Kidney epithelial cell (primary cell): Measurements from ENCODE around the gene SLC12A3. TPM values are rescaled to one million over a fixed set of nuclear protein-coding genes. Genes with fewer than 3 reads are reported as not detected.

Source experiments
- DNase-seq: peaks from one replicate; pipeline ENCODE4 v3.0.0-alpha.2; 2010; ENCODE audit warnings: low read depth
- H3K27me3 ChIP-seq: 2 replicates; pipeline ENCODE4 v1.6.0; 2011; ENCODE audit warnings: low read length; ENCODE audit not compliant: control insufficient read depth, insufficient read depth
- H3K36me3 ChIP-seq: 2 replicates; pipeline ENCODE4 v1.5.1; 2011; ENCODE audit warnings: low read length; ENCODE audit not compliant: control insufficient read depth, insufficient read depth
- H3K4me3 ChIP-seq: 2 replicates; pipeline ENCODE4 v1.5.1; 2011; ENCODE audit warnings: low read depth, mild to moderate bottlenecking, control low read depth, low read length
- CTCF ChIP-seq: IDR thresholded peaks from 2 replicates; pipeline ENCODE4 v1.5.1; 2011; ENCODE audit warnings: mild to moderate bottlenecking, moderate library complexity, low read length, control low read depth, inconsistent platforms; ENCODE audit not compliant: insufficient read depth, poor library complexity, severe bottlenecking
- total RNA-seq: library from RNA; depleted of rRNA; stranded (reverse); fragments of >200 nt; gene quantifications from 2 replicates; pipeline ENCODE4 v1.2.3, GENCODE V29; 2015

Gene SLC12A3
- total RNA-seq, 1 donor from 2014 or later = 0.08 TPM

GRCh38 chr16:56855201-56855600, 9.8 kb upstream of the SLC12A3 start:
- no peaks in the 10 kb centered on the region for H3K36me3 ChIP-seq
- TF ChIP-seq CTCF = no peak
- no peak for DNase-seq
- H3K4me3 ChIP-seq = no peak overlapping the region
- H3K27me3 ChIP-seq = no peaks in the 10 kb centered on the region

- Histone ChIP-seq H3K4me3 (no peak overlapping the region), H3K27me3 (no peaks in the 10 kb centered on the region), H3K36me3 (no peaks in the 10 kb centered on the region)
- DNase-seq = no peak
- TF ChIP-seq CTCF = no peak
Measured at GRCh38 chr16:56855946-56856345, 9.1 kb upstream of the SLC12A3 start.

- H3K36me3 ChIP-seq = no peaks in the 10 kb centered on the region
- no peaks in the 10 kb centered on the region for H3K27me3 ChIP-seq
- no peak overlapping the region for H3K4me3 ChIP-seq
- TF ChIP-seq CTCF = no peak
- DNase-seq = no peak
Measured at GRCh38 chr16:56856876-56857447, 8.0 kb upstream of the SLC12A3 start.

- H3K4me3 ChIP-seq = no peak overlapping the region
- no peaks in the 10 kb centered on the region for H3K36me3 ChIP-seq
- no peak for DNase-seq
- H3K27me3 ChIP-seq = no peaks in the 10 kb centered on the region
- TF ChIP-seq CTCF = no peak
Measured at GRCh38 chr16:56858374-56858773, 6.6 kb upstream of the SLC12A3 start.

GRCh38 chr16:56859636-56860035, 5.4 kb upstream of the SLC12A3 start:
- TF ChIP-seq CTCF = no peak
- H3K27me3 ChIP-seq = no peaks in the 10 kb centered on the region
- no peak overlapping the region for H3K4me3 ChIP-seq
- H3K36me3 ChIP-seq = no peaks in the 10 kb centered on the region
- DNase-seq = no peak
